ENCODE data around the gene DOCK2. TPM values are rescaled to one million over a fixed set of nuclear protein-coding genes. Genes with fewer than 3 reads are reported as not detected.
A peak's percentile ranks its signal among the peaks of the same experiment; 100 is the strongest.

Gene DOCK2
- total RNA-seq, 1 donor from 2014 or later: 1.1 TPM

GRCh38 chr5:170104299-170104698, 467.2 kb downstream of the DOCK2 start:
- Mint-ChIP-seq H3K36me3 (no peaks in the 10 kb centered on the region), H3K9me3 (no peaks in the 10 kb centered on the region), H3K4me3 (no peak overlapping the region), H3K4me1 (peaks cover 7% of the 10 kb centered on the region), H3K27me3 (ENCODE audit: insufficient read depth, low read depth) (peaks cover 16% of the 10 kb centered on the region), H3K27ac (no peak overlapping the region)
- DNase-seq (ENCODE audit: low spot score): no peak
- TF ChIP-seq EZH2 (IDR thresholded peaks at IDR 0.05): no peak
- TF ChIP-seq CTCF (IDR thresholded peaks at IDR 0.05): no peak
- TF ChIP-seq EZH2phosphoT487 (IDR thresholded peaks at IDR 0.05): no peak
- Histone ChIP-seq H3K79me2 (ENCODE audit: low read depth) (no peaks in the 10 kb centered on the region), H3F3A (ENCODE audit: low read depth) (no peaks in the 10 kb centered on the region), H3K9me3 (ENCODE audit: low read depth) (no peaks in the 10 kb centered on the region), H3K4me1 (peaks cover 3% of the 10 kb centered on the region), H3K27me3 (peaks cover 85% of the 10 kb centered on the region), H4K20me1 (ENCODE audit: low read depth) (no peaks in the 10 kb centered on the region), H3K9ac (no peak overlapping the region), H2AFZ (replicated peaks) (no peak overlapping the region), H3K27ac (no peak overlapping the region), H3K36me3 (no peaks in the 10 kb centered on the region), H3K4me2 (no peak overlapping the region), H3K4me3 (no peak overlapping the region)

GRCh38 chr5:170104710-170105109, 467.6 kb downstream of the DOCK2 start:
- Histone ChIP-seq H3K4me2 (no peak overlapping the region), H2AFZ (replicated peaks) (no peak overlapping the region), H4K20me1 (ENCODE audit: low read depth) (no peaks in the 10 kb centered on the region), H3K4me3 (no peak overlapping the region), H3K9ac (no peak overlapping the region), H3K4me1 (peaks cover 7% of the 10 kb centered on the region), H3K9me3 (ENCODE audit: low read depth) (no peaks in the 10 kb centered on the region), H3K36me3 (no peaks in the 10 kb centered on the region), H3K79me2 (ENCODE audit: low read depth) (no peaks in the 10 kb centered on the region), H3K27ac (no peak overlapping the region), H3F3A (ENCODE audit: low read depth) (no peaks in the 10 kb centered on the region), H3K27me3 (peaks cover 85% of the 10 kb centered on the region)
- H3K27ac Mint-ChIP-seq: no peak overlapping the region
- H3K36me3 Mint-ChIP-seq: no peaks in the 10 kb centered on the region
- peaks cover 11% of the 10 kb centered on the region for H3K4me1 Mint-ChIP-seq
- TF ChIP-seq EZH2 (IDR thresholded peaks at IDR 0.05) (no peak), EZH2phosphoT487 (IDR thresholded peaks at IDR 0.05) (no peak), CTCF (IDR thresholded peaks at IDR 0.05) (no peak)
- no peak overlapping the region for H3K4me3 Mint-ChIP-seq
- no peaks in the 10 kb centered on the region for H3K9me3 Mint-ChIP-seq
- peaks cover 13% of the 10 kb centered on the region for H3K27me3 Mint-ChIP-seq (ENCODE audit: insufficient read depth, low read depth)
- no peak for DNase-seq (ENCODE audit: low spot score)

GRCh38 chr5:170105642-170106611, 468.9 kb downstream of the DOCK2 start, which contains the start of gene FOXI1:
Gene FOXI1, plus strand, starts transcription at chr5:170105897. Its CDS starts 61 bp downstream, at chr5:170105958.
- TF ChIP-seq CTCF (IDR thresholded peaks at IDR 0.05): no peak
- TF ChIP-seq EZH2phosphoT487 (IDR thresholded peaks at IDR 0.05): no peak
- no peak for TF ChIP-seq EZH2 (IDR thresholded peaks at IDR 0.05)
- peak; percentile 28 for DNase-seq (ENCODE audit: low spot score)
- Histone ChIP-seq H3K27me3 (peaks cover 95% of the 10 kb centered on the region), H2AFZ (replicated peaks) (no peak within 1 kb of the TSS), H3K4me2 (no peak within 1 kb of the TSS), H3K36me3 (no peaks in the 10 kb centered on the region), H3K9me3 (ENCODE audit: low read depth) (no peaks in the 10 kb centered on the region), H3K4me3 (no peak within 1 kb of the TSS), H3K79me2 (ENCODE audit: low read depth) (no peaks in the 10 kb centered on the region), H3F3A (ENCODE audit: low read depth) (no peaks in the 10 kb centered on the region), H3K9ac (no peak within 1 kb of the TSS), H4K20me1 (ENCODE audit: low read depth) (no peaks in the 10 kb centered on the region), H3K27ac (no peak within 1 kb of the TSS), H3K4me1 (peaks cover 16% of the 10 kb centered on the region)
- Mint-ChIP-seq H3K27me3 (ENCODE audit: insufficient read depth, low read depth) (peaks cover 11% of the 10 kb centered on the region), H3K4me3 (no peak within 1 kb of the TSS), H3K9me3 (no peaks in the 10 kb centered on the region), H3K27ac (peak within 1 kb of the TSS; percentile 53), H3K4me1 (peaks cover 13% of the 10 kb centered on the region), H3K36me3 (no peaks in the 10 kb centered on the region)

Data from neural progenitor cell (in vitro differentiated cells).